GM12801 (cell line): ENCODE results near the gene POU5F1.

Experiments
- TF ChIP-seq, protein P1 (sequence below): IDR thresholded peaks from one replicate; pipeline ENCODE4 v1.5.1; 2011; ENCODE audit warnings: control low read depth; ENCODE audit not compliant: insufficient read length; ENCODE audit errors: extremely low read depth

Gene POU5F1

DNA sequence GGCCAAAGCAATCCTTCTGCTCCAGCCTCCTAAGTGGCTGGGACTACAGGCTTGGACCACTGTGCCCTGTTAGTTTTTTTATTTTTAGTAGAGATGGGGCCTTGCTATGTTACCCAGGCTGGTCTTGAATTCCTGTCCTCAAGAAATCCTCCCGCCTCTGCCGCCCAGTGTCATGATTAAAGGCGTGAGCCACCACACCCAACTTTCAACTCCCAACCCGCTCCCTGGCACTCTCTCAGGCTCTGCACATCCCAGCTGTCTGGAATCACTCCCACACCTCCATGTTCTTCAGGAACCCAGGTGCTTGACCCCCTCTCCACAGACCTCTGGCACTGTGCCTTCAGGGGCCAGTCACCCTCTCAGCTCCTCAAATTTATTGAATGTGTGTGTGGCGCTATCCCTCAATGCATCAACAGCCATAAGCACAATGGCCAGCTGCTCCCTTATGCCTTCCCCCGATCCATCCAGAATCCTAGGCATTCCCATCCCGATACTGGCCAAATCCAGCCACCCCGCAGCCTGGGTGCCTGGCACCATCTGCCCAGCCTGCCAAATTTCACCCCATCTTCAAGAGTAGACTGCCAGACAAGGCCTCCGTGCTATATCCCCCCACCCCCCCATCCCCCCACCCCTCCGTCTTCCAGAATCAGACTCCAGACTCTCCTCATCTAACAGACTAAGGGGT is 647 bp upstream of the POU5F1 start:
- TF ChIP-seq, protein P1, sequence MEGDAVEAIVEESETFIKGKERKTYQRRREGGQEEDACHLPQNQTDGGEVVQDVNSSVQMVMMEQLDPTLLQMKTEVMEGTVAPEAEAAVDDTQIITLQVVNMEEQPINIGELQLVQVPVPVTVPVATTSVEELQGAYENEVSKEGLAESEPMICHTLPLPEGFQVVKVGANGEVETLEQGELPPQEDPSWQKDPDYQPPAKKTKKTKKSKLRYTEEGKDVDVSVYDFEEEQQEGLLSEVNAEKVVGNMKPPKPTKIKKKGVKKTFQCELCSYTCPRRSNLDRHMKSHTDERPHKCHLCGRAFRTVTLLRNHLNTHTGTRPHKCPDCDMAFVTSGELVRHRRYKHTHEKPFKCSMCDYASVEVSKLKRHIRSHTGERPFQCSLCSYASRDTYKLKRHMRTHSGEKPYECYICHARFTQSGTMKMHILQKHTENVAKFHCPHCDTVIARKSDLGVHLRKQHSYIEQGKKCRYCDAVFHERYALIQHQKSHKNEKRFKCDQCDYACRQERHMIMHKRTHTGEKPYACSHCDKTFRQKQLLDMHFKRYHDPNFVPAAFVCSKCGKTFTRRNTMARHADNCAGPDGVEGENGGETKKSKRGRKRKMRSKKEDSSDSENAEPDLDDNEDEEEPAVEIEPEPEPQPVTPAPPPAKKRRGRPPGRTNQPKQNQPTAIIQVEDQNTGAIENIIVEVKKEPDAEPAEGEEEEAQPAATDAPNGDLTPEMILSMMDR, result no peak

DNA sequence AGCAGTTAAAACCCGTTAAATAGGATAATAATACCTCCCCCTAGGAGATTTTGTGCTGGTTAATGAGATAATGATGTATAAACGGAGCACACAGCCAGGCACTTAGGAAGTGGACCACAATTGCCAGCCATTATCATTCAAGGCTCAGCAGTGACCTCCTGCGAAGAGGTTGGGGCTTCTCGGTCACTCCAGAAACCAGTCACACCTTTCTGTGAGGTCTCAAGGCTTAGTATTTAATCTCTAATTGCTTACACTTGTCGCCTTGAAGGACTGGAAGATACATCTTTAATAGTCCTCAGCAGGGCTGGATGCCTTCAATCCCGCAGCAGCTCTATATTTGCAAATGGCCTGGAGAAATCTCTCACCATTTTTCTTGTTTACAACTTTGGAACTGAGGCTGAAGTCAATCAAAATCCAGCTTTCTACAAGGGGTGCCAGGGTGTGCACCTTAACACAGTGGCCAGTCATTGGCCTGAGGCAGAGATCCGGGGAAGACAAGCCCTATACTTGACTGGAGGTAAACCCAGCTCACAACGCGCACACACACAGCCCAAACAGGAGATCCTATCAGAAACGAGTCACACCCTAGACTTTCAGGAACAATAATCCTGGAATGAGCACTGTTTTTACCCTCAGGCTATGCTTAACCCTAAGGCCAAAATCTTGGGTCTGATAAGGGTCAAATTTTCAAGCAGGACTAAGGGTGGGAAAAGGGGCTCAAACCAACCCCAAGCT is 1.2 kb downstream of the POU5F1 start:
- TF ChIP-seq, protein P1, result no peak

DNA sequence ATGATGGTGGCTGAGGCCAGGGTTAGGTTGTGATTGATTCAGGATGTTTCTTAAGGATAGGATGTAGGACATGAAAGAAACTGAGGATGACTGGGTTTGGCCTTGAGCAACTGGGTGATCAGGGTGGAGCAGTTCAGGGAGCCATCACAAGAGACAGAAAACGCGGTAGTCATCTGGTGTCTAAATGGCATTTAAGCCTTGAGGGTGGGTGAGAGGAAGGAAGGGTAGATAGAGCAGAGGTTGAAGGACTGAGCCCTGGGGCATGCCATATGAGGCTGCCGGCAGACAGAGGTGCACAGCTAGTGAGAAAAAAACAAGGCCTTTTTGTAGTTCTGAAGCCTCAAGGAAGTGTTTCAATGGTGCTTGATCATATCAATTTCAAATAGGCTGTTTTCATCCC is 1.9 kb downstream of the POU5F1 start:
- TF ChIP-seq, protein P1, result no peak

DNA sequence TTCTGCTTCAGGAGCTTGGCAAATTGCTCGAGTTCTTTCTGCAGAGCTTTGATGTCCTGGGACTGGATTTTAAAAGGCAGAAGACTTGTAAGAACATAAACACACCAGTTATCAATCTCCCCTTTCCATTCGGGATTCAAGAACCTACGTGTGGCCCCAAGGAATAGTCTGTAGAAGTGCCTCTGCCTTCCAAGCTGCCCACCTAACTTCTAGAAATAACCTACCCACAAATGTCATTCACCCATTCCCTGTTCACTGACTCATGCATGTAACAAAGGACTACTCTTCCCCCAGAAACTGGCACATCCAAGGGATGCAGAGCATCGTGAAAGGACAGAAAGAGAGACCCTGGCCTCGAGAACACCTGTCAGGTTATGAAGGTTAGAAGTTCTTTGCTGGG is 4.5 kb downstream of the POU5F1 start:
- TF ChIP-seq, protein P1, result no peak

DNA sequence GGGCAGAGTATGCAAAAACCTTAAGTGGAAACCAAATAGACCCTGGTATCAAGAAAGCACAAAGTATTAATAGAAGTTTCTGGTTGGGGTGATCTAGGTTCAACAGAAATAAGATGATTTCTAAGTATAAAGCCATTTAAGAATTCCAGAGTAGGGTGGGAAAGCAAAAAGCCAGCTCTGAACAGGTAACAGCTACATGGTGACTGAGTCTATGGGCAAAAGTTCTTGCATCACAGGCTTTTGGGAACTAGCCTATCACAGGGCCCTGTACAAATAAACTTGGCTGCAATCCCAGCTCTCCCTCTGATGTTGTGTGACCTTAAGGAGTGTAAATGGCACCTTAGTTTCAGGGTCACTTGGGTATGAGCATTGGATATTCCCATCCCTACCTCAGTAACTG is 6.6 kb downstream of the POU5F1 start:
- TF ChIP-seq, protein P1, result no peak

DNA sequence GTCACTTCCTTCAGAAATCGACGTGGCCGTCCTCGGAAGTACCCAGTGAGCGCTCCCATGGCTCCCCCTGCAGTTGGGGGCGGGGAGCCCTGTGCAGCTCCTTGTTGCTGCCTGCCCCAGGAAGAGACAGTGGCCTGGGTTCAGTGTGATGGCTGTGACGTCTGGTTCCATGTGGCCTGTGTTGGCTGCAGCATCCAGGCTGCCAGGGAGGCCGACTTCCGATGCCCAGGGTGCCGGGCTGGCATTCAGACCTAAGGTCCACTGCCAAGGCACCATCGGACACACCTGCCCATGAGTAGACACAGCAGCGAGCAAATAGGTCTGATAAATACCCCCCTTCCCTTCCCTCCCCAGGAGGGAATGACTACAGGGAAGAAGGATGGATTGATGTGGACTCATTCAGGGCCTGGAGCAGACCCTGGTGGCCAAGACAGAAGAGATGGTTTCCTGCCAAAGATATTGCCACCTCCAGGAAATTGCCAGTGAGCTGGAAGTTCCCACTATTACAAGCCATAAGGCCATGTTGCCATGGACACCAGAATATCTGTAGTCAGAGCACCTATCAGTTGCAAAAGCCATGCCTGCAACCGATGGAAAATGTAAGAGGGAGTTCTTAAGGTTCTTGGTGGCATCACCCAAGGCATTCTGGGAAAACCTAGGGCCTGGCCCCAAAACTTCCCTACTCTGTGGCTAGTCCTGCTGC is 7.9 kb downstream of the POU5F1 start:
- TF ChIP-seq, protein P1, result no peak
